ENCODE results near the gene MTERF2. TPM values are rescaled to one million over a fixed set of nuclear protein-coding genes. Genes with fewer than 3 reads are reported as not detected.

Gene MTERF2
- polyA plus RNA-seq, 3 donors: 0.54 to 1.2 (median 0.73) TPM

DNA sequence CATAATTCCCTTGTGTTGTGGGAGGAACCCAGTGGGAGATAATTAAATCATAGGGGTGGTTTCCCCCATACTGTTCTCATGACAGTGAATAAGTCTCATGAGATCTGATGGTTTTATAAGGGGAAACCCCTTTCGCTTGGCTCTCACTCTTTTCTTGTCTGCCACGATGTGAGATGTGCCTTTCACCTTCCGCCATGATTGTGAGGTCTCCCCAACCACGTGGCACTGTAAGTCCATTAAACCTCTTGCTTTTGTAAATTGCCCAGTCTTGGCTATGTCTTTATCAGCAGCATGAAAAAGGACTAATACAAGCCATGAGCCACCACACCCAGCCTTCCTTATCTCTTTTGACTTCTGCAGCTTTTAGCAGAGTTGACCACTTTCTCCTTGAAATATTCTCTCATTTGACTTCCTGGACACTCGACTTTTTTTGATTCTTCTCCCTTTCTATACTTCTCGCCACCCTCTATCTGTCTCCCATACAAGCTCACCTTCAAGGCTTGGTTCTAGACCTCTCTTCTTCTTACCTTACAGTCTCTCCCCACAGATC lies 2.3 kb downstream of the MTERF2 start:
- Mint-ChIP-seq H3K4me3 (no peak overlapping the region), H3K9me3 (peaks cover 0 to 2% (median 0%) of the 10 kb centered on the region in 7 donors), H3K27me3 (ENCODE audit: low read depth in 3 of 3) (peaks cover 3 to 9% (median 3%) of the 10 kb centered on the region in 3 donors), H3K4me1 (peaks cover 10% of the 10 kb centered on the region), H3K27ac (peak overlapping the region in 1 of 7 donors; percentile 0), H3K36me3 (peaks cover 11 to 12% of the 10 kb centered on the region in 2 donors)
- Histone ChIP-seq H3K27me3 (ENCODE audit: control insufficient read depth in 2 of 2, insufficient read depth in 2 of 2, low read length in 2 of 2) (no peaks in the 10 kb centered on the region), H2AFZ (ENCODE audit: insufficient read depth, low read depth, low read length, poor library complexity, severe bottlenecking) (no peak overlapping the region), H4K20me1 (ENCODE audit: insufficient read depth, low read length) (no peaks in the 10 kb centered on the region), H3K9me3 (replicated peaks in 1 of 2; ENCODE audit: control insufficient read depth in 1 of 2, insufficient read depth in 1 of 2, low read length in 2 of 2) (no peaks in the 10 kb centered on the region), H3K4me1 (ENCODE audit: control insufficient read depth in 1 of 2, insufficient read depth in 2 of 2, low read length in 2 of 2) (peaks cover 9 to 15% of the 10 kb centered on the region in 2 donors), H3K9ac (ENCODE audit: insufficient read depth, low read length, poor library complexity, severe bottlenecking) (no peak overlapping the region), H3K79me2 (ENCODE audit: insufficient read depth, low read length) (no peaks in the 10 kb centered on the region), H3K4me2 (replicated peaks; ENCODE audit: extremely low read depth, low read length, poor library complexity, severe bottlenecking) (no peak overlapping the region), H3K36me3 (replicated peaks in 1 of 2; ENCODE audit: control insufficient read depth in 1 of 2, insufficient read depth in 2 of 2, low read length in 2 of 2) (no peaks in the 10 kb centered on the region), H3K27ac (ENCODE audit: low read depth in 1 of 2, low read length in 2 of 2) (no peak overlapping the region), H3K4me3 (replicated peaks in 1 of 3; ENCODE audit: low read depth in 2 of 3, low read length in 3 of 3) (no peak overlapping the region)
- no peak for TF ChIP-seq CTCF (IDR thresholded peaks at IDR 0.05)
- intact Hi-C loops (cut with micrococcal nuclease): no loop called here
- no peak for DNase-seq
- WGBS (ENCODE audit: insufficient coverage): 95% methylated on average over 5 of the region's 6 CpGs

DNA sequence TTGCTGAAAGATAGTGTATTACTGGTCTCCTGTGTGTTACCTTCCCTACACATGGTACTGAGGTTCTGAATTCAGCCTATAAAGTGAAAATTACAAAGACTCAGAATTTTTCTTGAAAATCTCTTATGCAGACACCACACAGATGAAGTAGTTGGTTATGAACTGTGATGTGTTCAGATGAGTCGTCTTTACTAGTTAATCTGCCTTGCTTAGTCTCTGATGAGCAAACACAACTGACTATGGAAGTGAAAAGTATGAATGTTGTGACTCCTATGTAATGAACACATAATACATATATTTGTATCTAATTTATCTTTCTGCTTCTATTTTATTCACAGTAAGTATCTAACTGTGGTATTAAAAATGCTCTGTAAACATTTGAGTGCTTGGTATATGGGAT lies 4.7 kb downstream of the MTERF2 start:
- Mint-ChIP-seq H3K27ac (no peak overlapping the region), H3K4me1 (peaks cover 6% of the 10 kb centered on the region), H3K36me3 (peaks cover 11 to 12% of the 10 kb centered on the region in 2 donors), H3K9me3 (peaks cover 0 to 2% (median 0%) of the 10 kb centered on the region in 7 donors), H3K27me3 (ENCODE audit: low read depth in 3 of 3) (peaks cover 2 to 3% (median 2%) of the 10 kb centered on the region in 3 donors), H3K4me3 (no peak overlapping the region)
- Histone ChIP-seq H3K4me3 (replicated peaks in 1 of 3; ENCODE audit: low read depth in 2 of 3, low read length in 3 of 3) (no peak overlapping the region), H3K9ac (ENCODE audit: insufficient read depth, low read length, poor library complexity, severe bottlenecking) (no peak overlapping the region), H3K27me3 (ENCODE audit: control insufficient read depth in 2 of 2, insufficient read depth in 2 of 2, low read length in 2 of 2) (no peaks in the 10 kb centered on the region), H3K27ac (ENCODE audit: low read depth in 1 of 2, low read length in 2 of 2) (no peak overlapping the region), H3K9me3 (replicated peaks in 1 of 2; ENCODE audit: control insufficient read depth in 1 of 2, insufficient read depth in 1 of 2, low read length in 2 of 2) (no peaks in the 10 kb centered on the region), H3K79me2 (ENCODE audit: insufficient read depth, low read length) (no peaks in the 10 kb centered on the region), H3K4me1 (ENCODE audit: control insufficient read depth in 1 of 2, insufficient read depth in 2 of 2, low read length in 2 of 2) (peaks cover 9 to 11% of the 10 kb centered on the region in 2 donors), H4K20me1 (ENCODE audit: insufficient read depth, low read length) (no peaks in the 10 kb centered on the region), H3K4me2 (replicated peaks; ENCODE audit: extremely low read depth, low read length, poor library complexity, severe bottlenecking) (no peak overlapping the region), H2AFZ (ENCODE audit: insufficient read depth, low read depth, low read length, poor library complexity, severe bottlenecking) (no peak overlapping the region), H3K36me3 (replicated peaks in 1 of 2; ENCODE audit: control insufficient read depth in 1 of 2, insufficient read depth in 2 of 2, low read length in 2 of 2) (no peaks in the 10 kb centered on the region)
- no peak for TF ChIP-seq CTCF (IDR thresholded peaks at IDR 0.05)
- WGBS (ENCODE audit: insufficient coverage): no CpG with 5 or more reads among the region's 1 CpG
- intact Hi-C loops (cut with micrococcal nuclease): no loop called here
- DNase-seq: no peak

Data from CD14-positive monocyte (primary cell).